HCT116 (cell line): ENCODE results near the gene NCAPD3. TPM values are rescaled to one million over a fixed set of nuclear protein-coding genes. Genes with fewer than 3 reads are reported as not detected.

Source experiments
- ATAC-seq: fragments of 200-7000 bp; cut with Tn5 transposase; 2 replicates; pipeline ENCODE4 v1.9.1; 2020; ENCODE audit warnings: mild to moderate bottlenecking, moderate library complexity
- BruUV-seq: library from RNA; stranded (reverse); fragments of 400-500 nt; replicated peaks from 2 replicates; lab custom pipeline; 2021; lab: Mats Ljungman, UMichigan
- CTCF ChIA-PET: fragments of 300-600 bp; sonication (Branson Sonifier 250); formaldehyde crosslinking; loops from one replicate; lab custom pipeline; 2021; ENCODE audit warnings: antibody characterized with exemption; lab: Charles Lee
- POLR2A ChIA-PET: fragments of 300-600, 350-600 bp; sonication (Branson Sonifier 250); formaldehyde crosslinking; loops from one replicate; lab custom pipeline; 2021; ENCODE audit warnings: antibody characterized with exemption; lab: Charles Lee
- RAD21 ChIA-PET, 2 experiments: fragments of 300-600 bp; sonication (Branson Sonifier 250); formaldehyde crosslinking; loops; one replicate each; lab custom pipeline; 2023; ENCODE audit warnings: low total read pairs in 2 of 2; ENCODE audit not compliant: uncharacterized antibody in 2 of 2, unreplicated experiment in 2 of 2, low non-redundant PET in 1 of 2; lab: Charles Lee
- DNase-seq: peaks from one replicate; pipeline ENCODE4 v3.0.0-alpha.2; 2010; ENCODE audit warnings: low read depth, low spot score
- H2AFZ ChIP-seq: fragments of 200-600 bp; shearing (Covaris generic), sonication (generic); 2 replicates; pipeline ENCODE4 v1.6.1; 2017; ENCODE audit warnings: low read depth, mixed run types, mixed read lengths, antibody characterized with exemption, low read length; ENCODE audit not compliant: poor library complexity, severe bottlenecking
- H3K27ac ChIP-seq: 2 replicates; pipeline ENCODE4 v1.5.1; 2012; ENCODE audit warnings: low read depth, low read length
- H3K27me3 ChIP-seq: fragments of 200-600 bp; sonication (generic); 2 replicates; pipeline ENCODE4 v1.6.1; 2016; ENCODE audit warnings: mixed run types, low read length, mixed read lengths; ENCODE audit not compliant: insufficient read depth
- H3K36me3 ChIP-seq, 2 experiments: fragments of 200-500 bp in 1 of 2; fragments of 200-600 bp in 1 of 2; sonication (Bioruptor generic) in 1 of 2; sonication (generic) in 1 of 2; 2 replicates each; pipeline versions ENCODE4 v1.5.1 to v1.6.1; 2014 to 2016; ENCODE audit warnings: low read length in 2 of 2, inconsistent platforms in 1 of 2, mixed read lengths in 1 of 2, mixed run types in 1 of 2; ENCODE audit not compliant: insufficient read depth in 2 of 2, control insufficient read depth in 1 of 2
- H3K4me1 ChIP-seq, 2 experiments: fragments of 200-600 bp in 1 of 2; sonication (generic) in 1 of 2; 2 replicates each; pipeline versions ENCODE4 v1.5.1 to v1.6.1; 2012 to 2017; ENCODE audit warnings: low read length in 2 of 2, inconsistent platforms in 1 of 2, mild to moderate bottlenecking in 1 of 2, mixed read lengths in 1 of 2, mixed run types in 1 of 2, moderate library complexity in 1 of 2; ENCODE audit not compliant: insufficient read depth in 2 of 2, control insufficient read depth in 1 of 2
- H3K4me2 ChIP-seq: fragments of 200-600 bp; sonication (generic); 2 replicates; pipeline ENCODE4 v1.6.1; 2017; ENCODE audit warnings: mixed run types, low read length, mixed read lengths
- H3K4me3 ChIP-seq, 2 experiments: fragments of 200-600 bp in 1 of 2; sonication (generic) in 1 of 2; replicated peaks in 1 of 2; 2 replicates each; pipeline ENCODE4 v1.5.1; 2011 to 2016; ENCODE audit warnings: low read length in 2 of 2, control low read depth in 1 of 2, low read depth in 1 of 2, mild to moderate bottlenecking in 1 of 2, mixed read lengths in 1 of 2, mixed run types in 1 of 2
- H3K79me2 ChIP-seq: fragments of 200-600 bp; sonication (generic); 2 replicates; pipeline ENCODE4 v1.6.1; 2017; ENCODE audit warnings: mild to moderate bottlenecking, mixed run types, low read length, moderate library complexity, mixed read lengths; ENCODE audit not compliant: insufficient read depth
- H3K9ac ChIP-seq: fragments of 200-600 bp; sonication (generic); 2 replicates; pipeline ENCODE4 v1.6.1; 2016; ENCODE audit warnings: low read length, mixed read lengths
- H3K9me2 ChIP-seq: fragments of 200-600 bp; sonication (generic), shearing (Covaris generic); 2 replicates; pipeline ENCODE4 v1.6.1; 2017; ENCODE audit warnings: mixed run types, mild to moderate bottlenecking, moderate library complexity; ENCODE audit not compliant: insufficient read depth
- H3K9me3 ChIP-seq, 2 experiments: fragments of 200-500 bp in 1 of 2; fragments of 200-600 bp in 1 of 2; sonication (Bioruptor generic) in 1 of 2; sonication (generic) in 1 of 2; 2 replicates each; pipeline ENCODE4 v1.6.1; 2014 to 2017; ENCODE audit warnings: low read length in 2 of 2, mixed read lengths in 2 of 2, inconsistent platforms in 1 of 2, low read depth in 1 of 2, mild to moderate bottlenecking in 1 of 2, mixed run types in 1 of 2, moderate library complexity in 1 of 2; ENCODE audit not compliant: control insufficient read depth in 1 of 2, insufficient read depth in 1 of 2
- H4K20me1 ChIP-seq: fragments of 200-600 bp; sonication (generic), shearing (Covaris generic); 2 replicates; pipeline ENCODE4 v1.6.1; 2017; ENCODE audit warnings: mixed run types, mild to moderate bottlenecking, moderate library complexity; ENCODE audit not compliant: insufficient read depth
- EGR1 ChIP-seq: IDR thresholded peaks from 2 replicates; pipeline ENCODE4 v1.6.1; 2012; ENCODE audit warnings: low read depth
- ELF1 ChIP-seq: IDR thresholded peaks from 2 replicates; pipeline ENCODE4 v1.6.1; 2012; ENCODE audit warnings: low read depth, borderline replicate concordance
- EZH2 ChIP-seq: fragments of 200-600 bp; sonication (generic); IDR thresholded peaks from 2 replicates; pipeline ENCODE4 v1.6.1; 2017; ENCODE audit warnings: antibody characterized with exemption, mixed run types
- EZH2phosphoT487 ChIP-seq: fragments of 200-600 bp; IDR thresholded peaks from 2 replicates; pipeline ENCODE4 v1.6.1; 2018; ENCODE audit warnings: antibody characterized with exemption, borderline replicate concordance
- JUND ChIP-seq: IDR thresholded peaks from 2 replicates; pipeline ENCODE4 v1.6.1; 2012
- POLR2A ChIP-seq: IDR thresholded peaks from 2 replicates; pipeline ENCODE4 v1.7.0; 2011; ENCODE audit warnings: borderline replicate concordance; ENCODE audit not compliant: insufficient read depth, insufficient read length; ENCODE audit errors: extremely low read depth
- POLR2AphosphoS5 ChIP-seq: IDR thresholded peaks from 2 replicates; pipeline ENCODE4 v1.6.1; 2011; ENCODE audit warnings: mild to moderate bottlenecking, low read depth, low read length, moderate library complexity
- RAD21 ChIP-seq: IDR thresholded peaks from 2 replicates; pipeline ENCODE4 v1.6.1; 2012; ENCODE audit warnings: low read depth, mild to moderate bottlenecking
- SRF ChIP-seq: IDR thresholded peaks from 2 replicates; pipeline ENCODE4 v1.6.1; 2012; ENCODE audit warnings: low read depth
- YY1 ChIP-seq: IDR thresholded peaks from 2 replicates; pipeline ENCODE4 v1.6.1; 2011; ENCODE audit warnings: low read length, low read depth, moderate library complexity, mild to moderate bottlenecking; ENCODE audit not compliant: insufficient replicate concordance; ENCODE audit errors: extremely low read depth
- ZNF274 ChIP-seq: fragments of 200-500 bp; sonication (Bioruptor generic); IDR thresholded peaks from 2 replicates; pipeline ENCODE4 v1.6.1; 2014; ENCODE audit warnings: mild to moderate bottlenecking, low read depth, low read length, inconsistent platforms
- intact Hi-C: fragments of 100-400 bp; cut with micrococcal nuclease; formaldehyde crosslinking; loops from 2 replicates; pipeline ENCODE4 v1.10.0; 2022
- total RNA-seq: library from RNA; stranded (reverse); gene quantifications from one replicate; pipeline ENCODE4 v1.2.1, GENCODE V29; 2021; ENCODE audit not compliant: unreplicated experiment
- TF ChIP-seq, protein P1 (sequence below): IDR thresholded peaks from 2 replicates; pipeline ENCODE4 v1.6.1; 2012
- TF ChIP-seq, protein P2 (sequence below): IDR thresholded peaks from 2 replicates; pipeline ENCODE4 v1.6.1; 2012
- TF ChIP-seq, protein P3 (sequence below): IDR thresholded peaks from 2 replicates; pipeline ENCODE4 v1.6.1; 2012; ENCODE audit warnings: low read depth
- TF ChIP-seq, protein P4 (sequence below): IDR thresholded peaks from 2 replicates; pipeline ENCODE4 v1.6.1; 2011; ENCODE audit warnings: mild to moderate bottlenecking, low read length, moderate library complexity; ENCODE audit not compliant: insufficient replicate concordance; ENCODE audit errors: extremely low read depth
- TF ChIP-seq, protein P5 (sequence below), 3 experiments: fragments of 200-600 bp in 1 of 3; sonication (generic) in 1 of 3; IDR thresholded peaks in 2 of 3; conservative IDR thresholded peaks in 1 of 3; 2 replicates each; pipeline ENCODE4 v1.5.1; 2012 to 2017; ENCODE audit warnings: low read depth in 2 of 3, low read length in 2 of 3, antibody characterized with exemption in 1 of 3, borderline replicate concordance in 1 of 3, control low read depth in 1 of 3, mild to moderate bottlenecking in 1 of 3, mixed read lengths in 1 of 3, mixed run types in 1 of 3, moderate library complexity in 1 of 3; ENCODE audit not compliant: insufficient read depth in 1 of 3

NCAPD3 gene
- total RNA-seq, 1 experiment from 2014 or later = 71.0 TPM

DNA sequence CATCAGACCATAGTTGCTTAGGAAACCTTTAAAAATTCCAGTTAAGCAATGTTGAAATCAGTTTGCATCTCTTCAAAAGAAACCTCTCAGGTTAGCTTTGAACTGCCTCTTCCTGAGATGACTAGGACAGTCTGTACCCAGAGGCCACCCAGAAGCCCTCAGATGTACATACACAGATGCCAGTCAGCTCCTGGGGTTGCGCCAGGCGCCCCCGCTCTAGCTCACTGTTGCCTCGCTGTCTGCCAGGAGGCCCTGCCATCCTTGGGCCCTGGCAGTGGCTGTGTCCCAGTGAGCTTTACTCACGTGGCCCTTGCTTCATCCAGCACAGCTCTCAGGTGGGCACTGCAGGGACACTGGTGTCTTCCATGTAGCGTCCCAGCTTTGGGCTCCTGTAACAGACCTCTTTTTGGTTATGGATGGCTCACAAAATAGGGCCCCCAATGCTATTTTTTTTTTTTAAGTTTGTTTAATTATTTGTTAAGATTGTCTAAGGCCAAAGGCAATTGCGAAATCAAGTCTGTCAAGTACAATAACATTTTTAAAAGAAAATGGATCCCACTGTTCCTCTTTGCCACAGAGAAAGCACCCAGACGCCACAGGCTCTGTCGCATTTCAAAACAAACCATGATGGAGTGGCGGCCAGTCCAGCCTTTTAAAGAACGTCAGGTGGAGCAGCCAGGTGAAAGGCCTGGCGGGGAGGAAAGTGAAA, 73.4 kb downstream of the NCAPD3 start:
- H2AFZ ChIP-seq = no peak overlapping the region
- DNase-seq = no peak
- POLR2A ChIA-PET = no interaction called here

More for the DNA sequence above, 73.4 kb downstream of the NCAPD3 start:
- H3K9ac ChIP-seq = no peak overlapping the region
- H3K9me3 ChIP-seq = no peaks in the 10 kb centered on the region
- intact Hi-C loops = no loop called here
- no peaks in the 10 kb centered on the region for H3K79me2 ChIP-seq
- ChIA-PET CTCF (no interaction called here), RAD21 (no interaction called here)
- H4K20me1 ChIP-seq = no peaks in the 10 kb centered on the region
- H3K4me1 ChIP-seq = no peaks in the 10 kb centered on the region
- H3K27me3 ChIP-seq = no peaks in the 10 kb centered on the region
- H3K36me3 ChIP-seq = peaks cover 0 to 37% of the 10 kb centered on the region in 2 experiments; a peak in 2 of 4 replicates
- BruUV-seq = no TSS peak
- H3K4me2 ChIP-seq = no peak overlapping the region
- TF ChIP-seq, protein P1, sequence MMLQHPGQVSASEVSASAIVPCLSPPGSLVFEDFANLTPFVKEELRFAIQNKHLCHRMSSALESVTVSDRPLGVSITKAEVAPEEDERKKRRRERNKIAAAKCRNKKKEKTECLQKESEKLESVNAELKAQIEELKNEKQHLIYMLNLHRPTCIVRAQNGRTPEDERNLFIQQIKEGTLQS = no peak
- TF ChIP-seq YY1 (no peak), POLR2AphosphoS5 (no peak), SRF (no peak), JUND (no peak), POLR2A (no peak), ZNF274 (no peak), EZH2 (no peak), EZH2phosphoT487 (no peak), RAD21 (no peak), EGR1 (no peak), ELF1 (no peak)
- TF ChIP-seq, protein P2, sequence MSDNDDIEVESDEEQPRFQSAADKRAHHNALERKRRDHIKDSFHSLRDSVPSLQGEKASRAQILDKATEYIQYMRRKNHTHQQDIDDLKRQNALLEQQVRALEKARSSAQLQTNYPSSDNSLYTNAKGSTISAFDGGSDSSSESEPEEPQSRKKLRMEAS = no peak
- TF ChIP-seq, protein P3, sequence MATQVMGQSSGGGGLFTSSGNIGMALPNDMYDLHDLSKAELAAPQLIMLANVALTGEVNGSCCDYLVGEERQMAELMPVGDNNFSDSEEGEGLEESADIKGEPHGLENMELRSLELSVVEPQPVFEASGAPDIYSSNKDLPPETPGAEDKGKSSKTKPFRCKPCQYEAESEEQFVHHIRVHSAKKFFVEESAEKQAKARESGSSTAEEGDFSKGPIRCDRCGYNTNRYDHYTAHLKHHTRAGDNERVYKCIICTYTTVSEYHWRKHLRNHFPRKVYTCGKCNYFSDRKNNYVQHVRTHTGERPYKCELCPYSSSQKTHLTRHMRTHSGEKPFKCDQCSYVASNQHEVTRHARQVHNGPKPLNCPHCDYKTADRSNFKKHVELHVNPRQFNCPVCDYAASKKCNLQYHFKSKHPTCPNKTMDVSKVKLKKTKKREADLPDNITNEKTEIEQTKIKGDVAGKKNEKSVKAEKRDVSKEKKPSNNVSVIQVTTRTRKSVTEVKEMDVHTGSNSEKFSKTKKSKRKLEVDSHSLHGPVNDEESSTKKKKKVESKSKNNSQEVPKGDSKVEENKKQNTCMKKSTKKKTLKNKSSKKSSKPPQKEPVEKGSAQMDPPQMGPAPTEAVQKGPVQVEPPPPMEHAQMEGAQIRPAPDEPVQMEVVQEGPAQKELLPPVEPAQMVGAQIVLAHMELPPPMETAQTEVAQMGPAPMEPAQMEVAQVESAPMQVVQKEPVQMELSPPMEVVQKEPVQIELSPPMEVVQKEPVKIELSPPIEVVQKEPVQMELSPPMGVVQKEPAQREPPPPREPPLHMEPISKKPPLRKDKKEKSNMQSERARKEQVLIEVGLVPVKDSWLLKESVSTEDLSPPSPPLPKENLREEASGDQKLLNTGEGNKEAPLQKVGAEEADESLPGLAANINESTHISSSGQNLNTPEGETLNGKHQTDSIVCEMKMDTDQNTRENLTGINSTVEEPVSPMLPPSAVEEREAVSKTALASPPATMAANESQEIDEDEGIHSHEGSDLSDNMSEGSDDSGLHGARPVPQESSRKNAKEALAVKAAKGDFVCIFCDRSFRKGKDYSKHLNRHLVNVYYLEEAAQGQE = no peak
- TF ChIP-seq, protein P4, sequence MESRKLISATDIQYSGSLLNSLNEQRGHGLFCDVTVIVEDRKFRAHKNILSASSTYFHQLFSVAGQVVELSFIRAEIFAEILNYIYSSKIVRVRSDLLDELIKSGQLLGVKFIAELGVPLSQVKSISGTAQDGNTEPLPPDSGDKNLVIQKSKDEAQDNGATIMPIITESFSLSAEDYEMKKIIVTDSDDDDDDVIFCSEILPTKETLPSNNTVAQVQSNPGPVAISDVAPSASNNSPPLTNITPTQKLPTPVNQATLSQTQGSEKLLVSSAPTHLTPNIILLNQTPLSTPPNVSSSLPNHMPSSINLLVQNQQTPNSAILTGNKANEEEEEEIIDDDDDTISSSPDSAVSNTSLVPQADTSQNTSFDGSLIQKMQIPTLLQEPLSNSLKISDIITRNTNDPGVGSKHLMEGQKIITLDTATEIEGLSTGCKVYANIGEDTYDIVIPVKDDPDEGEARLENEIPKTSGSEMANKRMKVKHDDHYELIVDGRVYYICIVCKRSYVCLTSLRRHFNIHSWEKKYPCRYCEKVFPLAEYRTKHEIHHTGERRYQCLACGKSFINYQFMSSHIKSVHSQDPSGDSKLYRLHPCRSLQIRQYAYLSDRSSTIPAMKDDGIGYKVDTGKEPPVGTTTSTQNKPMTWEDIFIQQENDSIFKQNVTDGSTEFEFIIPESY = no peak
- TF ChIP-seq, protein P5, sequence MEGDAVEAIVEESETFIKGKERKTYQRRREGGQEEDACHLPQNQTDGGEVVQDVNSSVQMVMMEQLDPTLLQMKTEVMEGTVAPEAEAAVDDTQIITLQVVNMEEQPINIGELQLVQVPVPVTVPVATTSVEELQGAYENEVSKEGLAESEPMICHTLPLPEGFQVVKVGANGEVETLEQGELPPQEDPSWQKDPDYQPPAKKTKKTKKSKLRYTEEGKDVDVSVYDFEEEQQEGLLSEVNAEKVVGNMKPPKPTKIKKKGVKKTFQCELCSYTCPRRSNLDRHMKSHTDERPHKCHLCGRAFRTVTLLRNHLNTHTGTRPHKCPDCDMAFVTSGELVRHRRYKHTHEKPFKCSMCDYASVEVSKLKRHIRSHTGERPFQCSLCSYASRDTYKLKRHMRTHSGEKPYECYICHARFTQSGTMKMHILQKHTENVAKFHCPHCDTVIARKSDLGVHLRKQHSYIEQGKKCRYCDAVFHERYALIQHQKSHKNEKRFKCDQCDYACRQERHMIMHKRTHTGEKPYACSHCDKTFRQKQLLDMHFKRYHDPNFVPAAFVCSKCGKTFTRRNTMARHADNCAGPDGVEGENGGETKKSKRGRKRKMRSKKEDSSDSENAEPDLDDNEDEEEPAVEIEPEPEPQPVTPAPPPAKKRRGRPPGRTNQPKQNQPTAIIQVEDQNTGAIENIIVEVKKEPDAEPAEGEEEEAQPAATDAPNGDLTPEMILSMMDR (IDR thresholded peaks at IDR 0.05 in 2 of 3, conservative IDR thresholded peaks at IDR 0.05 in 1 of 3; ENCODE audit: borderline replicate concordance in 1 of 3, insufficient read depth in 1 of 3, low read depth in 2 of 3, low read length in 2 of 3) = no peak
- no peak overlapping the region for H3K27ac ChIP-seq
- H3K9me2 ChIP-seq = no peaks in the 10 kb centered on the region
- H3K4me3 ChIP-seq = no peak overlapping the region
- ATAC-seq = no peak
